Measurements from ENCODE around the gene PLAAT3.
"Not testable (repeated sequence)": the region's sequence is repeated elsewhere in the genome, so short reads cannot be mapped to it uniquely, and the experiment has no call there.

PLAAT3 gene

DNA sequence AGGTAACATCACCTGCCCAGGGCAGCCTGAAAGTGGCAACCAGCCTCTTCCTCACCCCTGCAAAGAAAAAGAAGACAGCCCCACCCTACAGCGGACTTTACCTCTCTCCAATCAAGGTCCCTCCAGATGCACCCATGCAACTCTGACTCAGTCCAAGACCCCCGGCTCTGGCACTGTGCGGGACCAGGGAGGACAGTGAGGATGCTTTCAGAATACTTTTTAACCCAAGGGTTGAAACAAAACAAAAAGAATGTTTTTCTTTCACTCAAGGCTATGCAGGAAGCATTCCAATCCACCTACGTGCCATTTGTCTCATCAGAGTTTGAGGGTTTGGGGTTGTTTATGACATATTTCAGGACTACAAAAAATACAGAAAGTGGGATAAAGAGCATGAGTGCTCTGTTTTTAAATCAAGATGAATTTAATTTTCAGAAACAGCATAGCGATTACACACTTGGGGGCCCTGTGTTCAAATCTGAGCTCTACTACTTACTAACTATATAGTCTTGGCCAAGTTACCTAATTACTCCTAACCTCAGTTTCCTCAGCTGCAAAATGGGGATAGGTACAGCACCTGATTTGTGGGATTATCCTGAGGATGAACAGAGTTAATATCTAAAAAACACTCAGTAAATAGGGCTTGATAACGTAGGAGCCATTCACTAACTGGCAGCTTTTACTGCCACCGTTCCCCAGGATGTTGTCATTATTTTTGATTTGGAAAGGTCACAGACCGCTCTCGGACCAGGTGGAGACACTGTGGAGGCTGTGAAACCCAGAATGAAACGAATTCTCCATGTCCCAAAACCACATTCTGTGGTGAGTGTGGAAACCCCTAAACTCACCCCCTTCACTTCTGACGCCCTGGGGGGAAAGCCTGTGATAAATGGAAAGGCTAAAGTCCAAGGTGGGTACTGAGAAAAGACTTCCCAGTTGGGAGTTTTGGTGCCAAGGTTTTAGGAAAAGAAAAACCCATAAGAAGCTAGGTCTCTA is 5.6 kb downstream of the PLAAT3 start:
- no peak for DNase-seq

DNA sequence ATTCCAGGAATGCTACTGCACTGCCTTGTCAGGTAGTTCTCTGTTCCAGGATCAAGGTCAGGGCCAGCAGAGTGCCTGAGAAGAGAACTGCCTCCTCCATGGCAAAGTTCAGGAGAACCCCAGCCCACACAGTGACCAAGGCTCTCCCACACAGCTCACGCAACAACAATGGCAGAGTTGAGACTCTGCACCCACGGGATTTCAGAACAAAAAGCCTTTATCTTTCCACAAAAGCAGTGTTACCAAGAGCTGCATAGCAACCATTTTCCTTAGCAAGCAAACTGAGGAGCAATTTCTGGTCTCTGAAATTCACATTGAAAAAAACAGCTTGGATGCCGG is 11.1 kb downstream of the PLAAT3 start:
- no peak for DNase-seq

DNA sequence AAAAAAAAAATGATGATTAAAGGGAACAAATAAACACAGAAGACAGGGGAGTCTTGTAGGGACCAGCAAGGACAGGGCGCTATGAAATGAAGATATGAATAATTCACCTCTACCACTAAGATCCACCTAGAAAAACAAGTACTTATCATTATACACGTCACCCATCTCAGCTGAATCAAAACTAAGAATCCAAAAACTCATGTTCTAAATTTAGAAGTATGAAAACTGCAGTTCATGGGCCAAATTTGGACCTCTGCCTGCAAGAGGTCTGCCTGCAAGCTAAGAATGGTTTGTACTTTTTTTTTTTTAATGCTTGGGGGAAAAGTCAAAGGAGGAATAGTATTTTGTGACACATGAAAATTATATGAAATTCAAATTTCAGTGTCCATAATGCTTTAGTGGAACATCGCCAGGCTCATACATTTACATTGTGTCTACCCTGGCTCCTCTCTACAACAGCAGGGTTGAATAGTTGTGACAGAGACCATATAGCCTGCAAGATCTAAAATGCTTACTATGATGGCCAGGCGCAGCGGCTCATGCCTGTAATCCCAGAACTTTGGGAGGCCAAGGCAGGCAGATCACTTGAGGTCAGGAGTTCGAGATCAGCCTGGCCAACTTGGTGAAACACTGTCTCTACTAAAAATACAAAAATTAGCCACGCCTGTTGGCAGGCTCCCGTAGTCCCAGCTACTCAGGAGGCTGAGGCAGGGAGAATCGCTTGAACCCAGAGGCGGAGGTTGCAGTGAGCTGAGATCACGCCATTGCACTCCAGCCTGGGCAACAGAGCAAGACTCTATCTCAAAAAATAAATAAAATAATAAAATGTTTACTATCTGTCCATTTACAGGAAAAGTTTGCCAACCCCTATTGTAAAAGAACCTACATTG is 11.7 kb downstream of the PLAAT3 start:
- not testable (repeated sequence) for DNase-seq

DNA sequence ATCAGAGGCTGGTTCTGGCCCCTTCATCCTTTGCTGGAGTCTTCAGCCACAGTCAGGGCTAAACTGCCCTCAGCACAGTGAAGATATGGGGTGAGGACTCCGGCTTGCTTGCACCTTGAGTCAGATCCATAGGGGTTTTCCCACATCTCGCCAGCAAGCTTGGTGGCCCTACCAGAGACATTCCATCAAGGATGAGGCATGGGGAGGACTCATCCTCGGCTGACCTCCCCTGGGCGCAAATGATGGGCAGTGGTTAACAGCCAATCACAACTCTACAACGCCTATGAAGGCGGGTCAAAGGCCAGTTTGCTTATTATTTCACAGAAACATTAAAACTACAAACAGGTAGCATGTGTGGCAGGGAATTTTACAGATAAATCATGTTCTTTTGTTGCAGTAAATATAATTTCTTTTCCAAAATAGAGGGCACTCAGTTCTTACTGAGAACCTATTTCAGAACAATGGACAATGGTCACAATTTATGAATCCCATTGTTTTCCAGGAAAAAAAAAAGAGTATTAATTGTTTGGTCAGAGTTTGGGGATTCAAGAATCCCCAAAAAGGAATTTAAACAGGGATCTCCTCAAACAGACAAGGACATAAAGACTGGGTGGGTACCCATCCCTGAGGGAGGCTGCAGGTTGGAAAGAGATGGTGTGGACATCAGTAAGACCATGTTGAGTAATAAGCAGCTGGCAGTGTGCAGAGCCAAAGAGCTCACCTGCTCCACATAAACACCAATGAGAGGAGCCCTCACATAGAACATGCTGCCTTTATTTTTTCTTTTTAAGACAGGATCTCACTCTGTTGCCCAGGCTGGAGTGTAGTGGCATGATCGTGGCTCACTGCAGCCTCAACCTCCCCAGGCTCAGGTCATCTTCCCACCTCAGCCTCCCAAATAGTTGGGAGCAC is 14.8 kb downstream of the PLAAT3 start:
- DNase-seq: no peak

DNA sequence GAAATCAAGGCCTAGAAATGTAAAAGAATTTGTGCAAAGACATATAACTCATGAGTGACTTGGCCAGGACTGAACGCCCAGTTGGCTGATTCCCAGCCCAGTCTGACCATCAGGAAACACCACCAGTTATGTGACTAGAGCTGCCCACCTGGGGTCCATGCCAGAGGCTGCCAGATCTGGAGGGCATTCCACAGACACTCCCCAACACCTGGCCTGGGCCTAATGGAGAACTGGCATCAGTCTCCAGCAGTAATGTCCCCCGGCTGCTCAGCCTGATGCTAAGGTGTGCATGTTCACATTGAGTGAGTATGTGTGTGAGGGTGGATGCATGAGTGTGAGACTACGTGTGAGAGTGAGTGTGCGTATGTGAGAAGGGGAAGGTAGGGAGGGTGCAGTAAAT is 15.7 kb downstream of the PLAAT3 start:
- DNase-seq: no peak

DNA sequence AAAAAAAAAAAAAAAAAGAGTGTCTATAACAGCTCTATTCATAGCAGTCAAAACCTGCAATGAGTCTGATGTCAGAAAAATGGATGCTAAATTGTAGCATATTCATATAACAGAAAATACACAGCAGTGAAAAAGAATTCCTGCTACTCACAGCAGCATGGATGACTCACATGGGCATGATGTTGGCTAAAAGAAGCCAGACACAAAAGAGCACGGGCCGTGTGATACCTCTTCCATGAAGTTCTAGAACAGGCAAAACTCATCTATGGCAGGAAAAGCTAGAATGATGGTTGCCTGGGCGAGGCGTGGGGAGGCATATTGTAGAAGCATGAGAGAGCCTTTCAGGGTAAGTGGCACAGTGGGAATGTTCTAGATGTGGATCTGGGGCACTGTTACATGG is 18.9 kb downstream of the PLAAT3 start:
- DNase-seq: no peak

DNA sequence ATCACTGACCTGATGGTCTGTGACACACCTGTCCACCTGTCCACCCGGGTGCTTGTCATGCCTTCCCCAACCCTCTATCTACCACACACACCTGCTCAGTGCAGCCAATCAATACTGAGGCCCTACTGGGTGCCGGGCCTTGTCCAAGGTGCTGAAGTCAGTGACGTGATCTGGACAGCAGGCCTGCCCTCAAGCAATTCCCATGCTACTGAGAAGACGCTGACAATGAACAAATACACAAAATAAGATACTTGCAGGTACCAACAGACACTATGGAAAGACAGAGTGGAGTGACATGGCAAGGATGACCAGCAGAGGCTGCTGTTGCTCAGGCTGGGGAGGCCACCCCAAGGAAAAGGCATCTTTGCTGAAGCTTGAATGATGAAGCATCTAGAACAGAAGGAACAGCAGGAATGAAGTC is 21.2 kb downstream of the PLAAT3 start:
- no peak for DNase-seq

DNA sequence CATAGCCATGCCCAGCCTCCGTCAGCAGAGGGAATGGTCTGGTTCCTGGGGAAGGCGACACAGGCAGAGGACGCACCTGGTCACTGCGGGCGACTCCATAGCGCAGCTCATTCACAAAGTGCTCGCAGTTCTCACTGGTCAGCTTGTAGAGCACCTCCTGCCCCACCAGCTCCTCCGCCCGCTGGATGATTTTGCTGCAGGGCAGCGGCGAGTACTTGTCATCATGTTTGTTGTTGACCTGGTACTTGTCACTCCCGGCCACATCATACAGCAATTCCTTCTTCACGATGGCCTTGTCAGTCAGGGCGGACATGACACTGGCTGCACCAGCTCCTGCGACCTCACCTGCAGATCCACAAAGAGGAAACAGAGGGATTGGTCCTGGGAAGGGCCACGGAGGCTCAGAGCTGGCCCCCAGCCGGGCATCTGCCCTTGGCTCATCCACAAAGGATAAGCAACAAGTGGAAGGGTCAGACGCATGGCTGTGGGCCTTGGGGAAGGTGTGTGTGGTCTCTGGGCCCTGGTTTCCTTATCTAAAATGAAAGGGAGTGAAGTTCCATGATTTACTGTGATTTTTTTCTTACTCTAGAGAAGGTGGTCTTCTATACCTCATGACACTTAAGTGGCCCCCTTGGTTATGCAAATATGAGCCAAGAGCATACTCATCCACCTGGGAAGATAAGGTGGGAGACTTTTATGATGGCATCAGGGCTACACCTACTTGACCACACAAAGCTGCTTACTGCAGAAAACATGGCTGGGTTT is 24.0 kb downstream of the PLAAT3 start:
- DNase-seq: no peak

DNA sequence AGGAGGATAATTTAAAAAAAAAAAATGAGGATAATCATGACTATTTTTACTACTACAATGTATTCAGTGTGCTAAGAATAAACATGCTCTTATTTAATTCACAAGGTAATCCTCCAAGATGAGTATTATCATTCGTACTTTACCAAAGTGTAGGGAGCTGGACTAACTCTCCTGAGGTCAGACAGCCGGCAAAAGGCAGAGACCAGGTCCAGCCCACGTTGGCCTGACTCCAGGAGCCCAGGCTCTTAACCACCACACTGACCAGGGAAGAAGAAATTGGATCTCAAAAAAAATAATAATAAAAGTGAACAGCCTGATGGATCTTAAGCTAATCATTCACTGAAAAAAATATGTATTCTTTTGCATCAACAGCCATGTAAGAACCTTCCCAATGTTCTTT is 25.2 kb downstream of the PLAAT3 start:
- no peak for DNase-seq

DNA sequence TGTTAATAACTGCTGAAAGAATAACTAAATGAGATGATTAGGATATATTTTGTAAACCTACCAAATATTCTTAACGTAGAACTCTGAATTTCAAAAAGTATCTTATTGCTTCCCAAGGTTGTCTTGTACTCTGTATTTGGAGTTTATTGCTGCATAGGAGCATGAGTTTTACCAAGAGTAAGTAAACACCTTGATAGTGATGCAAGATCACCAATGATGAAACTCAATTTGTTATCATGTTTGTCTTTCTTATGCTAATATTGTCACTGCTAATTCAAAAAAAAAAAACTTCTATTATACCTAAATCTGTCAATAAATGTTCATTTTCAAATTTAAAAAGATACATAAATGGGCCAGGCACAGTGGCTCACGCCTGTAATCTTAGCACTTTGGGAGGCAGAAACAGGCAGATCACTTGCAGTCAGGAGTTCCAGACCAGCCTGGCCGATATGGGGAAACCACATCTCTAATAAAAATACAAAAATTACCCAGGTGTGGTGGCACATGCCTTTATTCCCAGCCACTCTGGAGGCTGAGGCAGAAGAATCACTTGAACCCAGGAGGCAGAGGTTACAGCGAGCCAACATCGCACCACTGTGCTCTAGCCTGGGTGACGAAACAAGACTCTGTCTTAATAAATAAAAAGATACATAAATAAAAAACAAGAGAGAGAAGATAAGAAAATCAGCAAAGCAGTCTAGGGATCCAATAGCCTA is 27.6 kb downstream of the PLAAT3 start:
- no peak for DNase-seq

DNA sequence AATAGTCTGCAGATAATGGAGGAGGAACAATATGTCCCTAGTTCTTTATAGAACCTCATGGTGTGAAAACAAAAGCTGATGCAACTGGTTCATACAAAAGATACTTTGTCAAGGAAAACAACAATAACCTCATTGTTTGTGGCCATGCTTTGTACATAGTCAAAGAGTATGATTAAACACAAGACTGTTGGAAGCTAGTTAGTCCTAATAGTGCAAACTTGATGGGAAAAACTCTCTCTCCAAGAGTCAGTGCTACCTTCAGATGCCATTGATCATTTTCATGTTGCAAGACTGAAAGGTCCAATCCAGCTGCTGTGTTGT is 30.9 kb downstream of the PLAAT3 start:
- DNase-seq: no peak

DNA sequence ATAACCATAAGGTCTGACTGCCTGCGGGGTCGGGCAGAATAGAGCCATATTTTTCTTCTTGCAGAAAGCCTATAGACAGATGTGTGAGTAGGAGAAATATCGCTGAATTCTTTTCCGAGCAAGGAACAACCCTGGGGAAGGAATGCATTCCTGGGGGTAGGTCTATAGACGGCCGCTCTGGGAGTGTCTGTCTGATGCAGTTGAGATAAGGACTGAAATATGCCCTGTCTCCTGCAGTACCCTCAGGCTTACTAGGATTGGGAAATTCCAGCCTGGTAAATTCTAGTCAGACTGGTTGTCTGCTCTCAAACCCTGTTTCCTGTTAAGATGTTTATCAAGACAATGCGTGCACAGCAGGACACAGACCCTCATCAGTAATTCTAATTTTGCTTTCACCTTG is 33.0 kb downstream of the PLAAT3 start:
- not testable (repeated sequence) for DNase-seq

DNA sequence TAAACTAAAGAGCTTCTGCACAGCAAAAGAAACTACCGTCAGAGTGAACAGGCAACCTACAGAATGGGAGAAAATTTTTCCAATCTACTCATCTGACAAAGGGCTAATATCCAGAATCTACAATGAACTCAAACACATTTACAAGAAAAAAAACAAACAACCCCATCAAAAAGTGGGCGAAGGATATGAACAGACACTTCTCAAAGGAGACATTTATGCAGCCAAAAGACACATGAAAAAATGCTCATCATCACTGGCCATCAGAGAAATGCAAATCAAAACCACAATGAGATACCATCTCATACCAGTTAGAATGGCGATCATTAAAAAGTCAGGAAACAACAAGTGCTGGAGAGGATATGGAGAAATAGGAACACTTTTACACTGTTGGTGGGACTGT is 35.4 kb downstream of the PLAAT3 start:
- DNase-seq: not testable (repeated sequence)

DNA sequence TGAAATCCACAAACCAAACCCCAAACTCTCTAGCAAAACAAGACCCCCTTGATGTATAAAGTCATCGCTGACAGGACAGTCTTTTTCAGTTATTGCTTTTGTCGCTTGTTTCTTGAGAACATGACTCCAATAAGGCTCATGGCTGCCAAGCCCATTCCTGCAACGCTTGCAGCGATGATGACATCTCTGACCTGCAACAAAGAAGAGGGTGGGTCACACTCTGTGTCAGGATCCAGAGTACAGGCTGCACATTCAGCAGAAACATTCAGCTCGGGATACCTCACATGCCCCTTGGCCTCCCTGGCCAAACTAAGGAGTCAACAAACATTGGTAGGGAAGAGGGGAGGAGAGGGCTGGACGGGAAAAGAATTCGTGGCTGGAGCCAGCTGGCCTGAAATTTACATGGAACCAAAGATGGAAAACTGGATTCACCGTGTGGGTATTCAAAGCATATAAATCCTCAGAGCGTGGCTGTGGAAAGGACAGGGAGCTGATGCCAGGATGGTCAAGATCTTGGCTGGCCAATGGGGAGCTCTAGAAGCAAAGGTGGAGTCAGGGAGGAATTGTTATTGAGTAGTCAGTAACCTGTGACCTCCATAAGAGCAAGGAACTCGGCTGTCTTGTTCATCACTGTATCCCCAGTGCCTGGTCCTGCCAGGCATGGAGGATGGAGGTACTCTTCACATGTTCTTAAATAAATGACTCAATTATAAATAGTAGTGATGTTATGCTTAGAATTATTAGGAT is 39.2 kb downstream of the PLAAT3 start:
- no peak for DNase-seq

DNA sequence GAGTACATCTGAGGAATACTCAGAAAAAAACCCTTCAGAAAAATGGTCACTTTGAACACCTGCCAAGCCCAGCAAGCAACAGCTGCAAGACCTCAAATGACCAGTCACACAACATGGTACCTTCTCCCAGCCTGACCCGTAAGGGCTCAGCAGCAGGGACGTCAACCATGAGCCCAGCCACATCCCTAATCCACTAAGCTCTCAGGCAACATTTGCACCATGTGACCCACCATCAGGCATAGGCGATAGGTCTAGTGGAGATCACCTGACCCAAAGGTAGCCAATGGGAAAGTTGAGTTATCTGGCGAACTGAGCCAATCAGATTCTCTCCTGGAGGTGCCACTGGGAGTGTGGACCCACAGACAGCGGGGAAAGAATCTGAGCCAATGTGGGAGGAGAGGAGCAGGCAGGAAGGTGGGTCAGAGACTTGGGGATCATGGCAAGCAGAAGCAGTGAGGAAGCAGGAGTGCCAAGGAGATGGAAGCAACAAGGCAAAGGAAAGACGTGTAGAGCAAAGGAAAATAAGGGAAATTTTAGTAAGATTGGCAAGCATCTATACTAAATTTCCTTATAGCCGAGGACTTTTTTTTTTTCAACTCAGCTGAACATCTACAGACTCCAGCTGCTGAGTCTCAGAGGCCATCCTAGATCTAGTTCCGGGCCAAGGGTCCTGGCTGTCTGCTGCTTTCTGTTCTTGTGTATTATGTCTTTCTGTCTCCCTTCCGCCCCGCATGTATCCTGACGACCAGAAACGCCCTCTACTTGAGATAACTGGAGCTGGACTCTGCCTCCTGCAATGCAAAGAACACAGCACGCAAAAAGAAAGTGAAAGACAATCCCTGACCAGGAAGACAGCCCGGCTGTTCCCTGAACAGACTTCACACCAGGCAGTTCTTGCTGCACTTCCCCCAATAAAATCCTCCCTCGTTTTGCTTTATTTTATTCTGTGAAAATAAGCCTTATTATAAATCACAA is 40.1 kb downstream of the PLAAT3 start:
- DNase-seq: no peak

DNA sequence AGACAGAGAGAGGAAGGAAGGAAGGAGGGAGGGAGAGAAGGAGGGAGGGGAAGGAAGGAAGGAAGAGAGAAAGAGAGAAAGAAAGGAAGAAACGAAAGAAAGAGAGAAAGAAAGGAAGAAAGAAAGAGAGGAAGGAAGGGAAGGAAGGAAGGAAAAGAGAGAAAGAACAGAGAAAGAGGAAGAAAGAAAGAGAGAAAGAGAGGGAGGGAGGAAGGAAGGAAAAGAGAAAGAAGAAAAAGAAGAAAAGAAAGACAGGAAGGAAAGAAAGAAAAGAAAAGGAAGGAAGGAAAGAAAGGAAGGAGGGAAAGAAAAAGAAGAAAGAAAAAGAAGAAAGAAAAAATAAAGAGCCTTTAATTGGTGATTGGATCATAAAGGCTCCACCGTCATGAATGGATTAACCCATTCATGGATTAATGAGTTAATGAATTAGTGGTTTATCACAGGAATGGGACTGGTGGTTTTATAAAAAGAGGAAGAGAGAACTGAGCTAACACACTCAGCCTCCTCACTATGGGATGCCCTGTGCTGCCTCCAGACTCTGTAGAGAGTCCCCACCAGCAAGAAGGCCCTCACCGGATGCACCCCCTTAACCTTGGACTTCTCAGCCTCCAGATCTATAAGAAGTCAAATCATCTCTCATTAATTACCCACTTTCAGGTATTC is 42.1 kb downstream of the PLAAT3 start:
- no peak for DNase-seq

DNA sequence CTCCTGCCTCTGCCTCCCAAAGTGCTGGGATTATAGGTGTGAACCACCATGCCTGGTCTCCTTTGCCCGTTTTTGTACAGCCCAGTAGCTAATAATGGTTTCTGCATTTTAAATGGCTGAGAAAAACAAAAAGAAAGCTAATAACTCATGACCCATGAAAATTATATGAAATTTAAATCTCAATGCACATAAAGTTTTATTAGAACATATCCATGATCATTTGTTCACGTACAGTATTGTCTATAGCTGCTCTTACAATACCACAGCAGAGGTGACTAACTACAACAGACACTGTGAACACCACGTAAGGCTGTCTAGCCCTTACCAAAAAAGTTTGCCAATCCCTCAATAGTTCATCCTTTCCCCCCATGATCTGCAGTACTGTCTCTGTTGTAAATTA is 44.7 kb downstream of the PLAAT3 start:
- no peak for DNase-seq

DNA sequence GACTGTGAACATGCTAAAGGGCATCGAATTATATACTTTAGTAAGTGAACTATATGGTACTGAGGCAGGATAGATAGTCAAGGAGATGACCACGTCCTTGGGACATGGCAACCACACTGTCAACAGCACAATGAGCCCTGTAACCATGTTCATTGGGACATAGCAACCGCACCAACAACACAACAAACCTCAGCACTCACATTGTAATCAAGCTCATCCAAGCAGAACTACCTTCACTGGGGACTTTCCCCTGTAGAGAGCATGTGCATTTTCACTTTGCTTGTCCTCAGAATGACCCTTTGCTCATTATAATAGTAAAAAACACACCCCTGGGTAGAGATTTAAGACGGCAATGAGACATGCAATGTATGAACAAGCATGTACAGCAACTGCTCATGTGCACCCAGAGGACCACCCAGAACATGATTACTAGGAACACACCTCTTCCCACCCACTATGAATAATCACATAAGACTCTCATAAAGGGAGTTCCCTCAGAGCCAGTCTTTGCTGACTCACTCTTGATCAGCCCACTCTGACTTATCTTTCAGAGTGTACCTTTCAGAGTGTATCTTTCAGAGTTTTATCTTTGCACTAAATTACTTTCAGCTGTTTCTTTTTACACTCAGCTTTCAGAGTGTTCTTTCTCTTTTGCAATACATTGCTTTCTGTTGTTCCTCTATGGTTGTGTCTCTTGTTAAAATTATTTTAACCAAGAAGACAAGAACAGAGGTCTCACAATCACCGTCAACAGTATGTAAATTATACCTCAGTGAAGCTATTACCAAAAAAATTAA is 47.0 kb downstream of the PLAAT3 start:
- no peak for DNase-seq

Measured in NCI-H446 treated with DMSO at 0.1 percent for 48 hours (cell line).